Right lobe of liver (tissue), 6 donors: ENCODE results near the gene GMPR. TPM values are rescaled to one million over a fixed set of nuclear protein-coding genes. Genes with fewer than 3 reads are reported as not detected.

ENCODE experiments used
- ATAC-seq, 4 donors: fragments of 200-7000 bp; cut with Tn5 transposase; one replicate each; pipeline ENCODE4 v1.9.1; 2020; ENCODE audit warnings: mild to moderate bottlenecking in 4 of 4, moderate library complexity in 4 of 4
- DNase-seq, 3 donors: peaks; one replicate each; pipeline ENCODE4 v3.0.0-alpha.2; 2020
- H3K27ac ChIP-seq, 3 donors: fragments of 200-600 bp; one replicate each; pipeline ENCODE4 v1.8.0; 2022
- H3K27me3 ChIP-seq, 2 donors: fragments of 200-600 bp; one replicate each; pipeline ENCODE4 v1.8.0; 2022
- H3K36me3 ChIP-seq, 4 donors: fragments of 200-600 bp; sonication (generic) in 1 of 4; one replicate each; pipeline versions ENCODE4 v1.5.1 to v1.8.0; 2017 to 2022; ENCODE audit warnings: control low read depth in 1 of 4
- H3K4me1 ChIP-seq, 4 donors: fragments of 200-600 bp; sonication (generic) in 1 of 4; one replicate each; pipeline versions ENCODE4 v1.5.1 to v1.8.0; 2017 to 2022; ENCODE audit warnings: control low read depth in 1 of 4
- H3K4me3 ChIP-seq, 3 donors: fragments of 200-600 bp; one replicate each; pipeline ENCODE4 v1.8.0; 2022
- H3K9me3 ChIP-seq, 4 donors: fragments of 200-600 bp; sonication (generic) in 1 of 4; one replicate each; pipeline versions ENCODE4 v1.5.1 to v1.8.0; 2017 to 2022; ENCODE audit warnings: control low read depth in 1 of 4
- POLR2A ChIP-seq: fragments of 450-650 bp; IDR thresholded peaks from one replicate; pipeline ENCODE4 v1.6.1; 2017; ENCODE audit warnings: antibody characterized with exemption, mild to moderate bottlenecking
- WGBS: methylation state at CpG from one replicate; pipeline ENCODE4 v1.1.6; 2018; ENCODE audit warnings: low coverage, low lambda C conversion rate; ENCODE audit not compliant: insufficient coverage; ENCODE audit errors: missing lambda C conversion rate; 5-methylcytosine and 5-hydroxymethylcytosine counted together
- intact Hi-C, 2 donors: fragments of 100-400 bp; cut with DNase I; formaldehyde crosslinking; loops; one replicate each; pipeline versions ENCODE4 v1.11.2 to v1.14.1; 2022
- total RNA-seq, 6 experiments: library from RNA; depleted of rRNA in 2 of 6; stranded (reverse); fragments of >200 nt in 2 of 6; fragmentation: NEBNext Ultra II Directional in 3 of 6; extraction: Animal tissue kit (Norgen Biotek cat#: 25700) in 3 of 6; gene quantifications; one replicate each; pipeline versions ENCODE4 v1.1.0 to v1.2.4, GENCODE V29; 2016 to 2023
- TF ChIP-seq, protein P1 (sequence below), 4 donors: fragments of 200-600 bp in 3 of 4; fragments of 450-650 bp in 1 of 4; IDR thresholded peaks; one replicate each; pipeline versions ENCODE4 v1.5.1 to v1.8.0; 2016 to 2022; ENCODE audit warnings: antibody characterized with exemption in 4 of 4, mild to moderate bottlenecking in 2 of 4
- donor health status: DM: no; HTN: yes; CAD: no.
- donor health status: DM: no; HTN: no; CAD: no.
- donor health status: DM: no; HTN: no; CAD: no.
- donor health status: DM: no; HTN: yes; CAD: no.
- donor health status: DM: no; HTN: yes; CAD: no.

Gene GMPR
- total RNA-seq, 6 experiments from 2014 or later: 3.7 to 6.5 (median 4.9) TPM

DNA sequence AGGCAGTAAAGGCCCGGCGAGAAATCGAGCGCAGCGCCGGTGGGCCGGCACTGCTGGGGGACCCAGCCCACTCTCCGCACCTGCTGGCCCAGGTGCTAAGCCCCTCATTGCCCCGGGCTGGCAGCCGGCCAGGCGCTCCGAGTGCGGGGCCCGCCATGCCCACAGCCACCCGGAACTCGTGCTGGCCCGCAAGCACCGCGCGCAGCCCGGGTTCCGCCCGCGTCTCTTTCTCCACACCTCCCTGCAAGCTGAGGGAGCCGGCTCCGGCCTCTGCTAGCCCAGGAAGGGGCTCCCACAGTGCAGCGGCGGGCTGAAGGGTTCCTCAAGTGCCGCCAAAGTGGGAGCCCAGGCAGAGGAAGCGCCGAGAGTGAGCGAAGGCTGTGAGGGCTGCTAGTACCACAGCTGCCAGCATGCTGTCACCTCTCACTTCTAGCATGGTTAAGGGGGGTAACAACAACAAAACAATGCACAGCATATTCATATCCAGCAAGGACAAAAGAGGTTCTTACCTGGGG lies 11.3 kb upstream of the GMPR start:
- no peak for TF ChIP-seq POLR2A
- TF ChIP-seq, protein P1, sequence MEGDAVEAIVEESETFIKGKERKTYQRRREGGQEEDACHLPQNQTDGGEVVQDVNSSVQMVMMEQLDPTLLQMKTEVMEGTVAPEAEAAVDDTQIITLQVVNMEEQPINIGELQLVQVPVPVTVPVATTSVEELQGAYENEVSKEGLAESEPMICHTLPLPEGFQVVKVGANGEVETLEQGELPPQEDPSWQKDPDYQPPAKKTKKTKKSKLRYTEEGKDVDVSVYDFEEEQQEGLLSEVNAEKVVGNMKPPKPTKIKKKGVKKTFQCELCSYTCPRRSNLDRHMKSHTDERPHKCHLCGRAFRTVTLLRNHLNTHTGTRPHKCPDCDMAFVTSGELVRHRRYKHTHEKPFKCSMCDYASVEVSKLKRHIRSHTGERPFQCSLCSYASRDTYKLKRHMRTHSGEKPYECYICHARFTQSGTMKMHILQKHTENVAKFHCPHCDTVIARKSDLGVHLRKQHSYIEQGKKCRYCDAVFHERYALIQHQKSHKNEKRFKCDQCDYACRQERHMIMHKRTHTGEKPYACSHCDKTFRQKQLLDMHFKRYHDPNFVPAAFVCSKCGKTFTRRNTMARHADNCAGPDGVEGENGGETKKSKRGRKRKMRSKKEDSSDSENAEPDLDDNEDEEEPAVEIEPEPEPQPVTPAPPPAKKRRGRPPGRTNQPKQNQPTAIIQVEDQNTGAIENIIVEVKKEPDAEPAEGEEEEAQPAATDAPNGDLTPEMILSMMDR (IDR thresholded peaks at IDR 0.05): no peak
- intact Hi-C loops: no loop called here
- H3K4me1 ChIP-seq: no peaks in the 10 kb centered on the region
- H3K9me3 ChIP-seq: no peaks in the 10 kb centered on the region
- H3K27ac ChIP-seq: no peak overlapping the region
- ATAC-seq: no peak
- H3K4me3 ChIP-seq: no peak overlapping the region
- no peak for DNase-seq
- H3K36me3 ChIP-seq: no peaks in the 10 kb centered on the region
- no peaks in the 10 kb centered on the region for H3K27me3 ChIP-seq
- no CpG with 5 or more reads among the region's 32 CpGs for WGBS

DNA sequence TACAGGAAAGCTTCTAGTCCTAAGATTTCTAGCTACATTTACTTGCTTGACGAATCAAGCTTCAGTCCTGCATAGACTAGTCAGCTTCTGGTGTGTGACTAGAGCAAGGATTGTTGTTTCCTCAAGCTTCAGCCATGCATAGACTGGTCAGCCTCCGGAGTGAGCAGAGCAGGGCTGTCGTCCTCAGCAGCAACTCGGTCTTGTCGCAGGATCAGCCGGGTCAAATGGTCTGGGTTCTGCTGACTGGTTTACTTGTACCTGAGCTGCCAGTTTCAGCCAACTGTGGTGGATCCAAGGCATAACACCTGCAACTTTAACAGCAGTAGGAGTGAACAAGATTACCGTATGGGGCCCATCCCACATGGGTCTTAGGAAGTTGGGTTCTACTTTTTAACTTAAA lies 10.8 kb upstream of the GMPR start:
- ATAC-seq (no peak), DNase-seq (no peak)
- no peak overlapping the region for H3K27ac ChIP-seq
- no peaks in the 10 kb centered on the region for H3K36me3 ChIP-seq
- intact Hi-C loops: no loop called here
- no peaks in the 10 kb centered on the region for H3K27me3 ChIP-seq
- no peaks in the 10 kb centered on the region for H3K4me1 ChIP-seq
- no peak for TF ChIP-seq POLR2A
- TF ChIP-seq, protein P1 (IDR thresholded peaks at IDR 0.05): no peak
- no peak overlapping the region for H3K4me3 ChIP-seq
- WGBS: 80% methylated on average over 1 of the region's 7 CpGs
- H3K9me3 ChIP-seq: no peaks in the 10 kb centered on the region

DNA sequence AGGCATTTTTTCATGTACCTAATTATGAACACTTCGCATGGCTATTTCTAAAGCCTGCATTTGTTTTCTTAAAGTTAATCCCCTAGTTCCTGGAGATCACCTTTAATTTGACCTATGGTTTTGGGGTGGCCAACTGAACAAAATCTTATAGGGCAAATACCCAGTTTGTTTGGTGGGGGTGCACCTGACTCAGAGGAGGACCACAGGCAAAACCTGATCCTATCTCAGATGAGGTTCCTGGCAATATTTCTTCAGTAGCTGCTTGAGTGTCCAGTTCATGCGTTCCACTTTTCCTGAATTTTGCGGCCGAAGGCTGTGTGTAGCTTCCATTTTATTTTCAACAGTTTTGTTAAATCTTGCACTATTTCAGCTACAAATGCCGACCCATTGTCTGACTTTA lies 10.3 kb upstream of the GMPR start:
- H3K9me3 ChIP-seq: no peaks in the 10 kb centered on the region
- TF ChIP-seq, protein P1 (IDR thresholded peaks at IDR 0.05): no peak
- TF ChIP-seq POLR2A: no peak
- H3K4me3 ChIP-seq: no peak overlapping the region
- no peak for DNase-seq
- no peaks in the 10 kb centered on the region for H3K36me3 ChIP-seq
- ATAC-seq: no peak
- WGBS: 86% methylated on average over 5 of the region's 5 CpGs
- no peak overlapping the region for H3K27ac ChIP-seq
- H3K4me1 ChIP-seq: no peaks in the 10 kb centered on the region
- H3K27me3 ChIP-seq: no peaks in the 10 kb centered on the region
- intact Hi-C loops: no loop called here

DNA sequence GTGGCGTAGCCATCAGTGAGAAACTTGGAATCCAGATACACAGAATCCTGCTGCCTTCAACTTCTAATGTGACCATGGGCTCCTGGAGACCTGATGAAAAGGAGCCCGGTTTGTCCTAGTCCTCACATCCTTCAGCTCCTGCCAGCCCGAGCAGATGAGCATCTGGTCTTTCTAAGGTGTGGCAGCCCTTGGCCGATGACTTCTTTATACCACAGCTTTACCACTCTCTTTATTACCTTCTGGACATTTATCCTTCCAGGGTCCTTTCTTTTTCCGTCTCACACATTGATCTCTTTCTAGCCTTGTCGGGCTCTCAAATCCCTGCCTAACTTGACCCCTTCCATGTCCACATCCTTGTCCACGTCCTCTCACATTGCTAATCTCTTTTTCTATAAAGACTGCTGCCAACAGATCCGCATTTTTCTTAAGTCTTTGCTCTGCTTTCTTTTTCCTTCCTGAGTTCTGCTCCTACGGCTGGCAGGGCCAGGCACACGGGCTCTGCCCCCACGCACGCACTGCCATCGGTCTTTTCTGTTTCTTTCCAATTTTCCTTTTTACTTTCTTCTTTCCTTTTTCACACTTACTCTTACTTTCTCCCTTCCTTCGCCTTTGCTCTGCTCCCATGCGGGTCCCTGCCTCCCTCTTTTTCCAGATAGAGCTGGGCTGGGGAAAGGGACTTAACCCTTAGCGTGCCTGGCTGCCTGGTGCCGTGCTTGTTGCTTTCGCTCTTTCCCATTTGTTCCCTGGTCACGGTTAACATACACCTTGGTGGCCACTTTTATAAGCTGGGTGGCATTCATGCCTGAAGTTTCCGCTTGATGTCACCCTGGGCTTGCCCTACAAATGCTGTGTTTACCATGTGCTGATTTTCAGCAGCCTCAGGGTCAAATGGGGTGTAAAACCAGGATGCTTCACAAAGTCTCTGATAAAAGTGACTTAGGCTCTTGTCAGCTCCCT lies 9.4 kb upstream of the GMPR start:
- Histone ChIP-seq H3K9me3 (no peaks in the 10 kb centered on the region), H3K27ac (no peak overlapping the region), H3K4me3 (no peak overlapping the region), H3K27me3 (no peaks in the 10 kb centered on the region), H3K4me1 (no peaks in the 10 kb centered on the region), H3K36me3 (no peaks in the 10 kb centered on the region)
- WGBS: 39% methylated on average over 20 of the region's 20 CpGs
- DNase-seq: no peak
- TF ChIP-seq POLR2A: no peak
- TF ChIP-seq, protein P1 (IDR thresholded peaks at IDR 0.05): peak in 2 of 4 donors; percentile 21 to 28
- intact Hi-C loops: no loop called here
- ATAC-seq: peak; percentile 23 to 75 (median 49)
